GM19240 (cell line): ENCODE measurements around the gene IFT52.
"Not testable (repeated sequence)": the region's sequence is repeated elsewhere in the genome, so short reads cannot be mapped to it uniquely, and the experiment has no call there.

Experiments used
- DNase-seq: peaks from one replicate; pipeline ENCODE4 v3.0.0; 2011; ENCODE audit warnings: low spot score; ENCODE audit not compliant: insufficient read length

IFT52 gene

GRCh38 chr20:43565758-43566104, 25.0 kb upstream of the IFT52 start:
- no peak for DNase-seq

- no peak for DNase-seq
These were observed 23.3 kb upstream of the IFT52 start for GRCh38 chr20:43567477-43567876.

GRCh38 chr20:43568706-43569105, 22.0 kb upstream of the IFT52 start:
- no peak for DNase-seq

- no peak for DNase-seq
These were observed 21.5 kb upstream of the IFT52 start for GRCh38 chr20:43569282-43569681.

GRCh38 chr20:43570496-43570895, 20.2 kb upstream of the IFT52 start:
- DNase-seq: no peak

GRCh38 chr20:43571310-43571709, 19.4 kb upstream of the IFT52 start:
- DNase-seq: no peak

- DNase-seq: no peak
These were observed 19.0 kb upstream of the IFT52 start for GRCh38 chr20:43571771-43572170.

- DNase-seq: no peak
These were observed 17.8 kb upstream of the IFT52 start for GRCh38 chr20:43572891-43573290.

GRCh38 chr20:43576108-43576507, 14.6 kb upstream of the IFT52 start:
- DNase-seq: no peak

GRCh38 chr20:43579861-43580793, 10.6 kb upstream of the IFT52 start:
- DNase-seq: no peak

GRCh38 chr20:43583133-43583864, 7.4 kb upstream of the IFT52 start:
- no peak for DNase-seq

GRCh38 chr20:43583982-43584432, 6.7 kb upstream of the IFT52 start:
- no peak for DNase-seq

GRCh38 chr20:43584448-43585136, 6.1 kb upstream of the IFT52 start:
- DNase-seq: no peak

- no peak for DNase-seq
These were observed 4.1 kb upstream of the IFT52 start for GRCh38 chr20:43586641-43587040.

- not testable (repeated sequence) for DNase-seq
These were observed 2.2 kb upstream of the IFT52 start for GRCh38 chr20:43588526-43588925.

GRCh38 chr20:43590036-43590391, 723 bp upstream of the IFT52 start:
- DNase-seq: no peak

GRCh38 chr20:43601960-43602359, 11.2 kb downstream of the IFT52 start:
- not testable (repeated sequence) for DNase-seq

GRCh38 chr20:43603124-43603523, 12.4 kb downstream of the IFT52 start:
- DNase-seq: no peak

- no peak for DNase-seq
These were observed 15.0 kb downstream of the IFT52 start for GRCh38 chr20:43605715-43606114.

GRCh38 chr20:43607278-43607677, 16.5 kb downstream of the IFT52 start:
- DNase-seq: not testable (repeated sequence)

- no peak for DNase-seq
These were observed 40.9 kb downstream of the IFT52 start for GRCh38 chr20:43631598-43631997.

GRCh38 chr20:43636429-43636828, 45.7 kb downstream of the IFT52 start:
- no peak for DNase-seq
